ENCODE results near the gene IL10RA. TPM values are rescaled to one million over a fixed set of nuclear protein-coding genes. Genes with fewer than 3 reads are reported as not detected.

The IL10RA gene
- total and polyA plus RNA-seq, 8 donors, result 0.60 to 15.5 (median 2.7) TPM

DNA sequence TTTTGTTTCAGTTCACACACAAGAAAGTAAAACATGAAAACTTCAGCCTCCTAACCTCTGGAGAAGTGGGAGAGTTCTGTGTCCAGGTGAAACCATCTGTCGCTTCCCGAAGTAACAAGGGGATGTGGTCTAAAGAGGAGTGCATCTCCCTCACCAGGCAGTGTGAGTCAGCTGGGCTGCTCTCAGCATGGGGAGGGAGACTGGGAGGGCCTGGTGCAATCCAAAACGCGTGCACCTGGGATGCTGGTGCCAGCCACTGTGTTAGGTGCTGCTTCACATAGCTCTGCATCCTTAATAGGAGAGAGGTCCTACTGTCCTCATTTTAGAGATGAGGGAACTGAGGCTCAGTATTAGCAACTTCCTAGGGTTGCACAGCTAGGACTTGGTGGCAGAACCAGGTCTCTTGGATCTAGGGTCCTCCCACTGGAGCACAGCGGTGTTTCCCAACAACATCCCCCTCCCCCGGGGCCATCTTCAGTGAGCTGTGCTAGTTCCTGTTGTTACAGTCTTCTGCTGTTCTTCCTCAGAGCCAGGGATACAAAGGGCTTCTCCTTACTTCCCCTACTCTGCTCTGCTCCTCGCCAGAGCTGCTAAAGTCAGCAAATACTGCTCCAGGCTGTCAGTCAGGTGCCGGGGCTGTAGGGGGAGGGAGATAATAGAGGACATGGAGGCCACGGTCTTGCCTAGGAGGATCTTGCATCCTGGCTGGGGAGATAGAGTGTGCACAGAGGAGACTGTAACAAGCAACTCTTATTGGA, 8.0 kb downstream of the IL10RA start:
- WGBS, 2 donors, result 67 to 78% methylated on average over 9 of the region's 9 CpGs
- no peaks in the 10 kb centered on the region for H3K27me3 ChIP-seq
- H3K4me1 ChIP-seq, result no peaks in the 10 kb centered on the region
- TF ChIP-seq, protein P1, sequence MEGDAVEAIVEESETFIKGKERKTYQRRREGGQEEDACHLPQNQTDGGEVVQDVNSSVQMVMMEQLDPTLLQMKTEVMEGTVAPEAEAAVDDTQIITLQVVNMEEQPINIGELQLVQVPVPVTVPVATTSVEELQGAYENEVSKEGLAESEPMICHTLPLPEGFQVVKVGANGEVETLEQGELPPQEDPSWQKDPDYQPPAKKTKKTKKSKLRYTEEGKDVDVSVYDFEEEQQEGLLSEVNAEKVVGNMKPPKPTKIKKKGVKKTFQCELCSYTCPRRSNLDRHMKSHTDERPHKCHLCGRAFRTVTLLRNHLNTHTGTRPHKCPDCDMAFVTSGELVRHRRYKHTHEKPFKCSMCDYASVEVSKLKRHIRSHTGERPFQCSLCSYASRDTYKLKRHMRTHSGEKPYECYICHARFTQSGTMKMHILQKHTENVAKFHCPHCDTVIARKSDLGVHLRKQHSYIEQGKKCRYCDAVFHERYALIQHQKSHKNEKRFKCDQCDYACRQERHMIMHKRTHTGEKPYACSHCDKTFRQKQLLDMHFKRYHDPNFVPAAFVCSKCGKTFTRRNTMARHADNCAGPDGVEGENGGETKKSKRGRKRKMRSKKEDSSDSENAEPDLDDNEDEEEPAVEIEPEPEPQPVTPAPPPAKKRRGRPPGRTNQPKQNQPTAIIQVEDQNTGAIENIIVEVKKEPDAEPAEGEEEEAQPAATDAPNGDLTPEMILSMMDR (IDR thresholded peaks at IDR 0.05), result no peak
- FAIRE-seq, result no peak
- no peak for DNase-seq
- intact Hi-C loops (cut with DNase I), result no loop called here
- no peak overlapping the region for H3K4me3 ChIP-seq
- no peaks in the 10 kb centered on the region for H3K9me3 ChIP-seq
- no peak overlapping the region for H3K27ac ChIP-seq
- peak in 3 of 4 donors; percentile 29 to 74 (median 67) for ATAC-seq
- H3K36me3 ChIP-seq, result no peaks in the 10 kb centered on the region

DNA sequence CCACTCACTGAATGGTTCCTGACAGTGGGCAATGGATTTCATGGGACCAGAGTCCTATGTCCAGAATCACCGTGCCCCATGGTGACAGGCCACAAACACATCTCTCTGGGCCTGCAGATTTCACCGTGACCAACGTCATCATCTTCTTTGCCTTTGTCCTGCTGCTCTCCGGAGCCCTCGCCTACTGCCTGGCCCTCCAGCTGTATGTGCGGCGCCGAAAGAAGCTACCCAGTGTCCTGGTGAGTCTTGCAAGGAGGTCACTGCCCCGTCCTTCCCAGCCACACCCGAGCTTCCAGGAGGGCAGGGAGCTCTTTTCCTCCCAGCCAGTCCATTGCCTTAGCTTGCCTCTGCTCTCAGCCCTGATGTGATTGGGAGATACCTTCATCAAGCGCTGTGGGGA, 9.3 kb downstream of the IL10RA start:
- Histone ChIP-seq H3K4me3 (no peak overlapping the region), H3K36me3 (no peaks in the 10 kb centered on the region), H3K9me3 (no peaks in the 10 kb centered on the region), H3K4me1 (no peaks in the 10 kb centered on the region), H3K27me3 (no peaks in the 10 kb centered on the region), H3K27ac (no peak overlapping the region)
- no peak for DNase-seq
- WGBS, 2 donors, result 87 to 89% methylated on average over 11 of the region's 11 CpGs
- TF ChIP-seq, protein P1 (IDR thresholded peaks at IDR 0.05), result no peak
- intact Hi-C loops (cut with DNase I), result no loop called here
- no peak for FAIRE-seq
- ATAC-seq, result no peak

DNA sequence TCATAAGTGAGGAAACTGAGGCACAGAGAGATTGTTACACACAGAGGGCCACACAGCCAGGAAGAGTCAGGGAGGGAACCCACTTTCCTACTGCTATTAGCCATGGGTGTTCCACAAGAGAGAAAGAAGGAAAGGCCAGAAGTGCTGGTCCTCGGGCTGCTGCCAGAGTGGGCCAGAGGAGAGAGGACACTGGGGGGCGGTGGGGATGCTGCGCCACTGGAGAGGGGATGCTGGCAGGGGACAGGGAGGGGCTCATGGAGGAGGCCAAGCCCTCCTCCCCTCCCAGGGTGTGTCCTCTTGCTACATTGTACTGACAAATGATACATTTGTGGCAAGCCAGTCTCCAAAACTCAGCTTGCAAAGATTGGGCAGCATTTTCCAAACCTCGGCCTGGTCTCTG, 9.9 kb downstream of the IL10RA start:
- H3K27me3 ChIP-seq, result no peaks in the 10 kb centered on the region
- 86 to 92% methylated on average over 4 of the region's 4 CpGs for WGBS, 2 donors
- no peaks in the 10 kb centered on the region for H3K36me3 ChIP-seq
- intact Hi-C loops (cut with DNase I), result no loop called here
- DNase-seq (no peak), ATAC-seq (no peak), FAIRE-seq (no peak)
- TF ChIP-seq, protein P1 (IDR thresholded peaks at IDR 0.05), result no peak
- H3K9me3 ChIP-seq, result no peaks in the 10 kb centered on the region
- H3K4me3 ChIP-seq, result no peak overlapping the region
- H3K4me1 ChIP-seq, result no peaks in the 10 kb centered on the region
- H3K27ac ChIP-seq, result no peak overlapping the region

DNA sequence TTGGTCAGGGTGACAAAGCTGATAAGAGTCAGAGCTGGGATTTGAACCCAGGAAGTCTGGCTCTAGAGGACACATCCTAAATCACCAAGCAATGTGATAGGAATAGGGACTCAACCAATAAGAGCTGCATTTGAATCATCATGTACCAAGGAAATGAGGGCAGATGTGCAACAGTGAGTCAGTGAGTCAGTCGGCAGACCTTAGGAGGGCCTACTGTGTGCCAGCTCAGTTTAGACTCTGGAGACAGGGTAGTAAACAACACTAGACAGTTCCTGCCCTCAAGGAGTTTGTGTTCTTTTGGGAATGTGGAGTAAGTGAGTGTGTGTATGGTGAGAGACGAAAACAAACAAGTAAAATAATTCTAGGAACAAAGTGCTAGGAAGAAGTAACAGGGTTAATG, 11.2 kb downstream of the IL10RA start:
- Histone ChIP-seq H3K27ac (no peak overlapping the region), H3K4me1 (no peaks in the 10 kb centered on the region), H3K27me3 (no peaks in the 10 kb centered on the region), H3K4me3 (no peak overlapping the region), H3K9me3 (no peaks in the 10 kb centered on the region), H3K36me3 (no peaks in the 10 kb centered on the region)
- no peak for DNase-seq
- WGBS, 2 donors, result 87% methylated on average over 2 of the region's 2 CpGs
- intact Hi-C loops (cut with DNase I), result no loop called here
- ATAC-seq, result no peak
- TF ChIP-seq, protein P1 (IDR thresholded peaks at IDR 0.05), result no peak
- FAIRE-seq, result no peak

DNA sequence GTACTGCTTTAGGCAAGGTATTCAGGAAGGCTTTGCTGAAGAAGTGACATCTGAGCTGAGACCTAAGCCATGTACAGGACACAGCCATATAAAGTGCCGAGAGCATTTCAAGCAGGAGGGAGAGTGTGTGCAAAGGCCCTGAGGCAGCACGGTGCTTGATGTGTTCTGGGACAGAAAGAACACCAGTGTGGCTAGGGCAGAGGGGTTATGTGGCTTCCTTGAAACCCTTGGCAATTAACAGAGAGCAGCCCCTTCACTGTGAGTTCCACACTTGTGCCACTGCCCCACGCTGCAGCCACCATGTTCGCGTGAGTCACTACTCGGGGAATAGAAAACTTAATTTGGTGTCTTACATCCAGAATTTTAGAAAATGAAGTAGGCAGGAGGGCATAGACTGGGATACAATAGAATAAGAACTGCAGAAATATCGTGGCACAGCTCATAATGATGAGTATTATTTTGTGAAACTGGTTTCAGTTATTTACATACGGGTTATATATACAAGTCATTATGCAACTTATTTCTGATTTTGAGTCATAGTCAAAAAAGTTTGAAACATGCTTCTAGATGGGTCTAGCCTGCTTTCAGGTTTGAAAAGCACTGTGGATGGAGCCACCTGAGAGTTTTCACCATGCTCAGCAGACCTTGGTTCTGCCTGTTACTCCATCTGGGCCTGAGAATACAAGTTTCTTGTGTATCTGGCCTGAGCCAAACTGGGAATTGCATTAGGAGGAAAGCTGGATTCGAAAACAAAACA, 11.8 kb downstream of the IL10RA start:
- H3K27ac ChIP-seq, result no peak overlapping the region

More for the DNA sequence above, 11.8 kb downstream of the IL10RA start:
- no peaks in the 10 kb centered on the region for H3K27me3 ChIP-seq
- DNase-seq, result no peak
- no peak overlapping the region for H3K4me3 ChIP-seq
- H3K4me1 ChIP-seq, result no peaks in the 10 kb centered on the region
- no peak for ATAC-seq
- no peaks in the 10 kb centered on the region for H3K9me3 ChIP-seq
- 86 to 91% methylated on average over 9 of the region's 9 CpGs for WGBS, 2 donors
- H3K36me3 ChIP-seq, result no peaks in the 10 kb centered on the region
- intact Hi-C loops (cut with DNase I), result no loop called here
- no peak for FAIRE-seq
- TF ChIP-seq, protein P1 (IDR thresholded peaks at IDR 0.05), result no peak

Data from pancreas (tissue), 10 donors.